Measurements from ENCODE around the gene CCDC88C. TPM values are rescaled to one million over a fixed set of nuclear protein-coding genes. Genes with fewer than 3 reads are reported as not detected.

CCDC88C gene
- total RNA-seq, 1 experiment from 2014 or later: 21.3 TPM

- in situ Hi-C loops (cut with HindIII; ENCODE audit: low pct_unique_long_range_greater_than_20kb, low sequenced_read_pairs): no loop called here
- no peaks in the 10 kb centered on the region for H3K36me3 ChIP-seq (ENCODE audit: control insufficient read depth, insufficient read depth, low read length)
- ATAC-seq: no peak
- no peak for DNase-seq (ENCODE audit: low read depth, low spot score)
- no peak overlapping the region for H3K4me3 ChIP-seq (ENCODE audit: low read depth in 2 of 2, low read length in 2 of 2)
- no peaks in the 10 kb centered on the region for H3K9me3 ChIP-seq (ENCODE audit: control insufficient read depth, insufficient read depth, low read depth, low read length)
- ChIA-PET POLR2A (no interaction called here), CTCF (no interaction called here)
- intact Hi-C loops (cut with micrococcal nuclease; ENCODE audit: unreplicated experiment): no loop called here
- no TSS peak for BruUV-seq (replicated peaks)
- H3K4me1 ChIP-seq (ENCODE audit: control insufficient read depth, insufficient read depth, low read length): peaks cover 4% of the 10 kb centered on the region; the same call in 1 of the 2 replicates
- no peak for TF ChIP-seq POLR2AphosphoS5 (IDR thresholded peaks at IDR 0.05; ENCODE audit: low read depth, low read length)
- no peak for TF ChIP-seq CTCF (IDR thresholded peaks at IDR 0.05)
- no peak for TF ChIP-seq SIN3A (IDR thresholded peaks at IDR 0.05; ENCODE audit: borderline replicate concordance, insufficient read depth, low read depth, low read length)
- TF ChIP-seq TCF7L2 (IDR thresholded peaks at IDR 0.05; ENCODE audit: low read depth, low read length): no peak
- TF ChIP-seq REST (IDR thresholded peaks at IDR 0.05; ENCODE audit: insufficient read depth in 1 of 2, low read depth in 2 of 2, low read length in 1 of 2): no peak
- H3K27me3 ChIP-seq (ENCODE audit: control insufficient read depth, insufficient read depth, low read length): no peaks in the 10 kb centered on the region
- no peak overlapping the region for H3K27ac ChIP-seq (ENCODE audit: low read length)
Measured at GRCh38 chr14:91330096-91330696, 87.4 kb downstream of the CCDC88C start.

GRCh38 chr14:91329486-91330014 is 88.1 kb downstream of the CCDC88C start:
- Histone ChIP-seq H3K4me3 (ENCODE audit: low read depth in 2 of 2, low read length in 2 of 2) (no peak overlapping the region), H3K9me3 (ENCODE audit: control insufficient read depth, insufficient read depth, low read depth, low read length) (no peaks in the 10 kb centered on the region), H3K4me1 (ENCODE audit: control insufficient read depth, insufficient read depth, low read length) (peaks cover 4% of the 10 kb centered on the region; the same call in 1 of the 2 replicates), H3K27ac (ENCODE audit: low read length) (no peak overlapping the region), H3K36me3 (ENCODE audit: control insufficient read depth, insufficient read depth, low read length) (no peaks in the 10 kb centered on the region), H3K27me3 (ENCODE audit: control insufficient read depth, insufficient read depth, low read length) (no peaks in the 10 kb centered on the region)
- in situ Hi-C loops (cut with HindIII; ENCODE audit: low pct_unique_long_range_greater_than_20kb, low sequenced_read_pairs) (no loop called here), intact Hi-C loops (cut with micrococcal nuclease; ENCODE audit: unreplicated experiment) (no loop called here)
- TF ChIP-seq TCF7L2 (IDR thresholded peaks at IDR 0.05; ENCODE audit: low read depth, low read length): no peak
- TF ChIP-seq SIN3A (IDR thresholded peaks at IDR 0.05; ENCODE audit: borderline replicate concordance, insufficient read depth, low read depth, low read length): no peak
- no peak for TF ChIP-seq REST (IDR thresholded peaks at IDR 0.05; ENCODE audit: insufficient read depth in 1 of 2, low read depth in 2 of 2, low read length in 1 of 2)
- no peak for TF ChIP-seq POLR2AphosphoS5 (IDR thresholded peaks at IDR 0.05; ENCODE audit: low read depth, low read length)
- no peak for TF ChIP-seq CTCF (IDR thresholded peaks at IDR 0.05)
- ATAC-seq (no peak), DNase-seq (ENCODE audit: low read depth, low spot score) (no peak)
- no TSS peak for BruUV-seq (replicated peaks)
- ChIA-PET CTCF (no interaction called here), POLR2A (no interaction called here)
